RWPE1 (cell line): ENCODE results near the gene OR52N4.
A peak's percentile ranks its signal among the peaks of the same experiment; 100 is the strongest.
"Not testable (repeated sequence)": the region's sequence is repeated elsewhere in the genome, so short reads cannot be mapped to it uniquely, and the experiment has no call there.

Experiments
- CTCF ChIA-PET: fragments of 350-600 bp; sonication (Branson Sonifier 250); formaldehyde crosslinking; extraction: SDS; loops from one replicate; lab custom pipeline; 2021; lab: Yijun Ruan, JAX
- POLR2A ChIA-PET: fragments of 400-600 bp; formaldehyde crosslinking; extraction: SDS; loops from one replicate; lab custom pipeline; 2020; ENCODE audit warnings: antibody characterized with exemption; ENCODE audit not compliant: low non-redundant PET; lab: Yijun Ruan, JAX
- DNase-seq: peaks from one replicate; pipeline ENCODE4 v3.0.0; 2012; ENCODE audit warnings: low spot score
- H3K27ac ChIP-seq: fragments of 450-650 bp; 2 replicates; pipeline ENCODE4 v1.5.1; 2017
- TF ChIP-seq, protein P1 (sequence below): fragments of 450-650 bp; conservative IDR thresholded peaks from 2 replicates; pipeline ENCODE4 v1.5.1; 2017; ENCODE audit warnings: low read depth, mild to moderate bottlenecking

The OR52N4 gene

GRCh38 chr11:5753943-5754342, at the start of gene OR52N4:
TSS of gene OR52N4 (plus strand) at chr11:5754243. CDS start at chr11:5754741, 498 bp downstream.
- CTCF ChIA-PET: no interaction called here
- no peak for DNase-seq
- no peak within 1 kb of the TSS for H3K27ac ChIP-seq
- TF ChIP-seq, protein P1, sequence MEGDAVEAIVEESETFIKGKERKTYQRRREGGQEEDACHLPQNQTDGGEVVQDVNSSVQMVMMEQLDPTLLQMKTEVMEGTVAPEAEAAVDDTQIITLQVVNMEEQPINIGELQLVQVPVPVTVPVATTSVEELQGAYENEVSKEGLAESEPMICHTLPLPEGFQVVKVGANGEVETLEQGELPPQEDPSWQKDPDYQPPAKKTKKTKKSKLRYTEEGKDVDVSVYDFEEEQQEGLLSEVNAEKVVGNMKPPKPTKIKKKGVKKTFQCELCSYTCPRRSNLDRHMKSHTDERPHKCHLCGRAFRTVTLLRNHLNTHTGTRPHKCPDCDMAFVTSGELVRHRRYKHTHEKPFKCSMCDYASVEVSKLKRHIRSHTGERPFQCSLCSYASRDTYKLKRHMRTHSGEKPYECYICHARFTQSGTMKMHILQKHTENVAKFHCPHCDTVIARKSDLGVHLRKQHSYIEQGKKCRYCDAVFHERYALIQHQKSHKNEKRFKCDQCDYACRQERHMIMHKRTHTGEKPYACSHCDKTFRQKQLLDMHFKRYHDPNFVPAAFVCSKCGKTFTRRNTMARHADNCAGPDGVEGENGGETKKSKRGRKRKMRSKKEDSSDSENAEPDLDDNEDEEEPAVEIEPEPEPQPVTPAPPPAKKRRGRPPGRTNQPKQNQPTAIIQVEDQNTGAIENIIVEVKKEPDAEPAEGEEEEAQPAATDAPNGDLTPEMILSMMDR: no peak
- POLR2A ChIA-PET: no interaction called here

- no peak for DNase-seq
- ChIA-PET POLR2A (no interaction called here), CTCF (no interaction called here)
- TF ChIP-seq, protein P1: no peak
- no peak overlapping the region for H3K27ac ChIP-seq
These were observed 48.4 kb upstream of the OR52N4 start for GRCh38 chr11:5705688-5706087.

DNA sequence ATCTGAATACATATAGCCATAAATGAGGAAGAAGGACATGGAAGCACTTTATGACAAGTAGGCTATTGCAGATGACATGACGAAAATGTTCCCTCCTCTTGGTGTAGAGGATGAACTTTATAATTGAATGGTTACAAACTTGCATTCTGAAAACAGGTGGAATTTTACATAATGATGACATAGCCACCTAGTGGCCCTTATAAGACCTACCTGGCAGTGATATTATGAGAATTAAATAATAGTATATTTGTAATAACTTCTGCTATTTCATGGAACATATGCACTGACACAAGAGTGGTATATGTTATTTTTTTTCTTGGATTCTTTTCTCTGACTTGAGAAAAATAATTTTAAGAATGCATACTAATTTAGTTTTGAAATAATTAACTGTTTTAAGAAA, 41.5 kb upstream of the OR52N4 start:
- TF ChIP-seq, protein P1: peak; percentile 43
- no peak overlapping the region for H3K27ac ChIP-seq
- ChIA-PET CTCF (interaction anchor here (0.6 to 1.7 kb wide), 4 partner anchors 15 to 301 kb away, joined by 3 to 4 read pairs (median 3); no protein-coding TSS in a partner anchor), POLR2A (no interaction called here)
- DNase-seq: peak; percentile 30

DNA sequence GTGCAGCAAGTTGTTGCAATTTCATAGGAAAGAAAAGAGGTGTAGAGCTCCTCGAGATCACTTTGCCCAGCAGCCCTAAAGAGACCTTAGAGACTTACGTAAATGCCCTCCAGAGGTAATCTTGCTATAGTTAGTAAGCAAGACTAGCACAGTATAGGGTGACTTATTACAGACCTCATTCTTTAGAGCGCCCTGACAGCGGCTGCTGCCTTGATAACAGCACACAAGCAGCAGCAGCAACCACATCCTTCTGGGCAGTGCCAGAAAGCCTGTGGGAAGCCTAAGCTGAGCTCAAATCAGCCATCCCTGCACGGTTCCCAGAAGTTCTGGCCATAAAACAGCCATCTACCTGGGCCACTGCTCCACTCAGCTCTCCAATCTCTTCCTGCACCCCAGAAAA, 40.3 kb upstream of the OR52N4 start:
- ChIA-PET POLR2A (no interaction called here), CTCF (no interaction called here)
- no peak overlapping the region for H3K27ac ChIP-seq
- DNase-seq: no peak
- TF ChIP-seq, protein P1: no peak

DNA sequence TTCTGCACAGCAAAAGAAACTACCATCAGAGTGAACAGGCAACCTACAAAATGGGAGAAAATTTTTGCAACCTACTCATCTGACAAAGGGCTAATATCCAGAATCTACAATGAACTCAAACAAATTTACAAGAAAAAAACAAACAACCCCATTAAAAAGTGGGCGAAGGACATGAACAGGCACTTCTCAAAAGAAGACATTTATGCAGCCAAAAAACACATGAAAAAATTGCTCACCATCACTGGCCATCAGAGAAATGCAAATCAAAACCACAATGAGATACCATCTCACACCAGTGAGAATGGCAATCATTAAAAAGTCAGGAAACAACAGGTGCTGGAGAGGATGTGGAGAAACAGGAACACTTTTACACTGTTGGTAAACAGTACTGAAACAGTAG, 37.5 kb upstream of the OR52N4 start:
- H3K27ac ChIP-seq, DNase-seq, POLR2A ChIA-PET, CTCF ChIA-PET: not testable (repeated sequence)

- ChIA-PET POLR2A (no interaction called here), CTCF (no interaction called here)
- H3K27ac ChIP-seq: no peak overlapping the region
- DNase-seq: no peak
- TF ChIP-seq, protein P1: no peak
These were observed 34.1 kb upstream of the OR52N4 start for GRCh38 chr11:5719703-5720495.

- POLR2A ChIA-PET: no interaction called here
- no peak for DNase-seq
- H3K27ac ChIP-seq: no peak overlapping the region
- TF ChIP-seq, protein P1: no peak
- CTCF ChIA-PET: no interaction called here
These were observed 31.4 kb upstream of the OR52N4 start for GRCh38 chr11:5722622-5723021.
